ENCODE results near the gene TAF1B.

The TAF1B gene

DNA sequence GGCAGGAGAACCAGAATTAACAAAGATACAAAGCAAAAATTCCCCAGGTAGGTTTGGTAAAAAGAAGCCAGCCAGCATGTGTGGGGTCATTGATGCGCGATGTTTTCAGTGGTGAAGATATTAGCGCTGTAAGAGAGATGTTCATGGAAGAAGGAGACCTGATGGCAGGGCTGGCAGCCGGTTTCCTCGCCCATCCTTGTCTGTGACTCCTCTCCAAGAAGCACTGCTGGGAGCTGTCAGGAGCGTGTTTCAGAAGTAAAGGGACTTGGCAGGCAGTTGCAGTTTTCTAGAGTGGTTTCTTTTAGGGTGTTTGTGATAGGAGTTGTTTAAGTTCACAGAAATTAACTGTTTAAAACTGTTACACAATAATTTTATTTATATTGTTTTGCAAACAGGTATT lies 24.6 kb downstream of the TAF1B start:
- no peak overlapping the region for H3K4me3 ChIP-seq (ENCODE audit: low read length)
- no peak for DNase-seq (ENCODE audit: low read depth, low spot score)

DNA sequence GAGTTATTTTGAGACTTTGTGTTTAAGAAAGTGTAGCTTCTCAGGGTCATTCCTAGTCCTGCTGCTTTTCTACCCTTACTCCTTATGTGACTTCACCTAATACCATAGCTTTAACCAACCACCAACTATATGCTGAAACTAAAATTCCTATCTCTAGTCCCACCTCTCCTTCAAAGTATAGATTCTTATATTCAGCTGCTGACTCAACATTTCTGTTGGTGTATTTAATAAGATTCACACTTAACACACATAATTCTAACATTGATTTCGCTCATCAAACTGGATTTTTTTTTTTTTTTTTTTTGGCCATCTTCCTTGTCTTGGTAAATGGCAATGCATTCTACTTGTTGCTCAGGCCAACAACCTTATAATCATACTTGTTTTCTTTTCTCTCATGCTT lies 30.1 kb downstream of the TAF1B start:
- no peak overlapping the region for H3K4me3 ChIP-seq (ENCODE audit: low read length)
- DNase-seq (ENCODE audit: low read depth, low spot score) = no peak

DNA sequence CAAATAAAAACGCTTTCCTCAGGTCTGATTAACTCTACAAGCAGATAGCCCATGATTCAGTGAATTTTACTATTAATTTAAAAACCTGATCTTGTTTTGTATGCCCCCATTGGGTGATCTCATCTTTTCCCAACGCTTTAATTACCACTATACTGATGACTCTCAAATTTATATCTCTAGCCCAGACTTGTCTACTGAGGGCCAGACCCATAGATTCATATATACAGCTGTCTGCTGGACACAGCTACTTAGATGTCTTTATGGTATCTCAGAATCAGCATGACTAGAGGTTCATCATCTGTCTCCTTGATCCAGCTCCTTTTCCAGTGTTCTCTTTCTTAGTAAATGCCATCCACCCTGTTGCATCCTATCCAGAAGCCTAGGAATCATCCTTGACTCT lies 33.8 kb downstream of the TAF1B start:
- no peak for DNase-seq (ENCODE audit: low read depth, low spot score)
- H3K4me3 ChIP-seq (ENCODE audit: low read length) = no peak overlapping the region

DNA sequence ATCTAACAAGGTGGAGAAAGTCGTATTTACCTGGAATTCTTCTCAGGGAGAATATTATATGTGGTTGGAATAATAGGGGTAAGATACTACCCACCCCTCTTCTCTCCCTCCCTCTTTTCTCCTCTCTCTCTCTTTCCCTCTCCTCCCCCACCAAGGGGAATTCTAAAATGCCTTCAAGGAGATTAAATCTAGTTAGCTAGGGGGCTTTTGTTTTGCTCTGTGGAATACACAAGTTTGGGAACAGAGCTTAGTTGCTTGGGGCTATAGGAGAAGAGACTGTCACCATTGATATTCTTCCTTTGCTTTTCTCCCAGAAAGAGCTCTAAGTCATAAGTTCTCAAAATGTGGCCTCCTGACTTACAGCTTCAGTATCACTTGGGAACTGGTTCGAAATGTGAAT lies 34.5 kb downstream of the TAF1B start:
- DNase-seq (ENCODE audit: low read depth, low spot score) = no peak
- H3K4me3 ChIP-seq (ENCODE audit: low read length) = no peak overlapping the region

DNA sequence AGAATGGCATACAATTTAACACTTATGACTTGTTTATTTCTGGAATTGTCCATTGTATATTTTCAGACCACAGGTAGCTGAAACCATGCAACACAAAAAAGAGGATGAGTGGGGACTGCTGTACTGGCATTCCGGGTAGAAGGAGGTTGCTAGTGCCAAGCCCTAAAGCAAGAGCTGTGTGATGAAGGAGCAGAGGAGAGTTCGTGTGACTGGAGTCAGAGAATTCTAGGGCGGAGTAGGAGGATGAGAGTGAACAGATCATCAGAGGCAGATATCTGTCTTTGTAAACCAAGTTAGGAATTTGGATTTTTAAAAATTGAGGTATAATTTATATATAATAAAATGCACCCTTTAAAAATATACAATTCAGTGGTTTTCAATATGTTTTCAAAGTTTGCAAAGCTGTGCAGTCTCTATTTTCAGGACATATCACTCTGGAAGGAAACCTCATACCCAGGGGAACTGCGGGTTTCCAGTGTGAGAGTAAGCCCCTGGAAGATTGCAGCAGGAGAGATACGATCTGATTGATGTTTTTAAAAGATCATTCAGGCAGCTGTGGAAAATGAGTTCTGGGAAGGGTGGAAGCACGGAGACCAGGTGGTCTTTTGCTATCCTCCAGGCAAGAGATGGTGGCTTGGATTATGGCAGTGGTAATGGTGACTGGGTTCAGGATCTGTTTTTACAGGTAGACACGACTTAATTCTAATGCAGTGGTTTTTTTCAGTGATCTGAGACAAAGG lies 36.4 kb downstream of the TAF1B start:
- no peak for DNase-seq (ENCODE audit: low read depth, low spot score)

DNA sequence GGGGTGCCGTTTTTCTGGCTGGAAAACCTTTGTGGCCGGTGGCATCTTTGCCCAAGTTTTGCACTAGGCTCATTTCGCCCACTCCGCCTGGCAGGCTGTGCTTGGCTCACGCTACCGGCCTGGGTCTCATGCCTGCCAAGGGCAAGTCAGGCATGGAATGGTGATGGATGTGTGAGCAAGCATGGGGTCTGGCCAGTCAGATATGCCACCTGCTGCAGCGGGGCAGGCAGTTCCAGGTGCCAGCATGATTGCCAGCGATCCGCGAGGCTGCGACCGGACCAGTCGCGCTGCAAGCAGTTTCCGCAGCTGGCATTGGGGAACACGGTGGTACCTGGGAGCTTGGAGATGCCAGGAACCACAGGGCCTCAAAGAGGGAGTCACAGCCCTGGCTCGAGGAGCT lies 40.6 kb downstream of the TAF1B start:
- no peak for DNase-seq (ENCODE audit: low read depth, low spot score)
- H3K4me3 ChIP-seq (ENCODE audit: low read length) = no peak overlapping the region

More for the DNA sequence above, 36.4 kb downstream of the TAF1B start:
- H3K4me3 ChIP-seq (ENCODE audit: low read length) = no peak overlapping the region

DNA sequence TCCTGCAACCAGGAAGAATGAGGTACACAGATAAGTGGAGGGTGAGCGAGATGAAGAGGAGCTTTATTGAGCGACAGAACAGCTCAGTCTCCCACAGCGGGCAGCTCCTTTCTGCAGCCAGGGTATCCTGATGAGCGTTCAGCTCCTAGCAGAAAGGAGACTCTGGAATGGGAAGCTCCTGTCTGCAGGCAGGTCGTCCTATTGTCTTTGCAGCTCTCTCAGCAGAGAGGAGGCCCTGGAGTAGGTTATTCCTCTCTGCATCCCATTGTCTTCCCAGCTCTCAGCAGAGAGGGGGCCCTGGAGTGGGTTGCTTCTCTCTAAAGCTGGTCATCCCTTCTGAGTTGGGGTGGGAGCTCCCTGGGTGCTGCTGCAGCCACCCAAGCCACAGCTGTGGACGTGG lies 41.2 kb downstream of the TAF1B start:
- no peak overlapping the region for H3K4me3 ChIP-seq (ENCODE audit: low read length)
- DNase-seq (ENCODE audit: low read depth, low spot score) = no peak

DNA sequence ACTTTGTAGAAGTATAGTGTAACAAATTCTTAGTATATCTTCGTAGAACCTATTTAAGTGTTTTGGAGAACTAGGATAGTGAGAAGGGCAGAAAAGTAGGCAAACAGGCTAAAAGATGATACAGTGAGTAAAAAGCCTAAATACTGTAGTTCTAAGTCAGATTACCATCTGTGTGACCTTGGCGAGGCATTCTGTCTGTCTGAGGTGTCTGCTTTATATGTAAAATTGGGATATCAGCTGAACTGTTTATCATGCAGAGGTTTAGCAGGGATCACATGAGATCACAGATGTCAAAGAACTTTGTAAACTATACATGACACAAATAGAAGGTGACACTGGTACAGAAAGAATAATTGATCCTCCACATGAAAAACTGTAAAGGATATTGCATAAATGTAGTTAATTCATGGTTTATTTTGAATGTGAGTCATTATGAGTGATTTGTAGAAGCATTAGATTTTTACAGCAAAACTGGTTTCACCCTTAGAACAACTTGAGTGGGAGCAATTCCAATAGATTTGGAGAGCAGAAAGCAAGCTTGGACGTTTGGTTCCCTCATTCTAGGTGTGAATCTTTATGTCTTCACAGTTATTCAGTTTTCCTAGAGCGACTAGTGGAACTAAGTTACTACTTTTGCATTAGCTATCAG lies 41.9 kb downstream of the TAF1B start:
- DNase-seq (ENCODE audit: low read depth, low spot score) = no peak
- no peak overlapping the region for H3K4me3 ChIP-seq (ENCODE audit: low read length)

DNA sequence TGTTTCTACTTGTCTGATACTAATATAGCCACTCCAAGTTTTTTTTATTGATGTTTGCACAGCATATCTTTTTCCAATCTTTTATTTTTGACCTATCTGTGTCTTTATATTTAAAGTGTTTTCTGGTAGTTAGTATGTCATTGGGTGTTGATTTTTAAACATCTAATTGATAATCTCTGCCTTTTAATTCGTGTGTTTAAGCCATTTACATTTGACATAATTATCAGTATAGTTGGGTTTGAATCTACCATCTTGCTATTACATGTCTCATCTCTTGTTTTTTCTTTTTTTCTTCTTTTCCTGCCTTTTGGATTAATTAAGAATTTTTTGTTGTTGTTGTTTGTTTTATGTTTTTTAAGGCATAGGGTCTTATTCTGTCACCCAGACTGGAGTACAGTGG lies 44.2 kb downstream of the TAF1B start:
- DNase-seq (ENCODE audit: low read depth, low spot score) = no peak
- H3K4me3 ChIP-seq (ENCODE audit: low read length) = no peak overlapping the region

DNA sequence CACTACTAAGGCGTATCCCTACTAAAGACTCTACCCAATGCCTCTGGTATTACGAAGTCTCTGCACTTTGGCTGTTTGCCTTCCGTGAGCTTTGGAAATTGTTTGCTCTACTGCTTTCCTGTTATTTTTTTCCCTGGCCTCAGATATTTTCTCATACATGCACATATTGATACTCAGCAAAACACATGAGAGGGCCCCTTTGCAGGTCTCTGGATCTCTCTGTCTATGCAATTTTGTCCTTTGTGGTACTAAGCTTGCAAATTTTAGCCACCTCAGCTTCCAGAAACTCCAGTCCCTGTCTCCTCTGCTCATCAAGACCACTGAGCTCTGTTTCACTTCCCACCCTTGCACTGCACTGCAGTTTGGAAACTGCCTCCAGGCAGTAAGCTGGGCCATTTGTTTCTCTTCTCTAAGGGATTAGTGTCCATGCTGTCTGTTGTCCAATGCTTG lies 46.6 kb downstream of the TAF1B start:
- no peak overlapping the region for H3K4me3 ChIP-seq (ENCODE audit: low read length)
- DNase-seq (ENCODE audit: low read depth, low spot score) = no peak

DNA sequence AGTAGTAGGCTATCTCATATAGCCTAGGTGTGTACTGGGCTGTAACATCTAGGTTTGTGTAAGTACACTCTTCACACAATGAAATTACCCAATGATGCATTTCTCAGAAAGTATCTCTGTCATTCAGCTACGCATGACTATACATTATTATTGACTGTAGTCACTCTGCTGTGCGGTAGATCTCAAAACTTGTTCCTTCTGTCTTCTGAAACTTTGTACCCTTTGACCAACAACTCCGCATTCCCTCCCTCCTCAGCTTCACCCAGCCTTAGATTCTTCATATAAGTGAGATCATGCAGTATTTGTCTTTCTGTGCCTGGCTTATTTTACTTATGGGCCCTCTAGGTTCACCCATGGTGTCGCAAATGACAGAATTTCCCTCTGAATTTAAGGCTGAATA lies 49.0 kb downstream of the TAF1B start:
- H3K4me3 ChIP-seq (ENCODE audit: low read length) = no peak overlapping the region
- no peak for DNase-seq (ENCODE audit: low read depth, low spot score)

DNA sequence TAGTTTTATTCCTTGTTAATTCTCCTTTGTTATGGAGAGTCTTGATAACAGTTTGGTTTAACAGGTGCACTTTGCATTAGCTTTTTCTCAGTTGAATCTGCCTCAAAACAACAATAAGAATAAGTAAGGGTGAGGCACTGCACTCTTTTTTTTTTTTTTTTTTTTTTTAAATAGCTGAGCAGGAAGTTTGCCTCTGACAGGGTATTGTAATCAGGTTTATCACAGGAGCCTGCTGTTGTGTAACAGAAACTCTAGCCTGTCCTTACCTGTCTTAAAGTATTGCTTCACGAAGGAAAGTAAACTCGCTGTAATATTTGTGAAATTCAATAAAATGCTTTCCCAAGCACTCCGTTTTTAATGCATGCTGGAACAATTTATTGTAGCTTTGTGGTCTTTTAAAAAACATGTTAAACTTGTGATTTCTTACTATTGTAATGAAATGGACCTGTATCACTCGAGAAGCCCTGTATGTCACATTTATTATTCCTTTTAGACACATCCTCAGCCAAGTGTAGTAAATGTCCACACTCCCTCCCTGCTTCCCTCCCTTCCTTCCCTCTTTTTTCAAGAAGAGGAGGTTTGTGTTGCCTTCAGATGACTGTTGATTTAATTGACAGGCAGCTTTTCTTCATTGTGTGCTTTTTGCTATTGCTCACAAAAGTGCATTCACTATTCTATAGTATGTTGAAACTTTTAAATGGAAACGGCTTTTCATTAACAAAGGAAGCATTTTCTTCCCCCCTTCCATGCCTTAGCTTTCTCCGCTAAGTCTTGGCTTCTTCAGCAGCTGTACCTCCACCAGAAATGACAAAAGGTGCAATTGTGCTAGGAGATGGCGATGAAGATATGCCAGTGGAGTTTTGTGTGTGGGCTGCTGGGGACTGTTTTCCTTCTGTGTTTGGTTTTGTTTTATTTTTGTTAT lies 52.7 kb downstream of the TAF1B start:
- peak; percentile 7 for DNase-seq (ENCODE audit: low read depth, low spot score)

DNA sequence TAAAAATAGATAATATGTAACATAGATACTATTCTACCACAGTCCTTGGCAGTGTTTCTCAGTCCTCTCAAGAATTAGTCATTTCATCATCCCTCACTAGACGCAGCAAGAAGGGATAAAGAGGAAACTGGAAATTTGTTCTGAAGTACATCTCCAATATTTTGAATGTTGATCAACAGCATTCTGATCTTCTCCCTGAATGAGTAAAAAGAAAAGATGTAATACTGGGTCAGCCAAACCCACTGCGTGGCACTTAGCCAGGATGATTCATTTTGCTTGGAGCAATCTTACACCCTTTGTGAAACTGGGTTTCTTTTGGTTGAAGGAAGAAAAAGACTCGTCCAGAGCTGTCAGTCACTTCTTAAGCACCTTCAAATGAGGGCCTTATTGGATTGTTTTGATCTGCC lies 54.1 kb downstream of the TAF1B start:
- H3K4me3 ChIP-seq (ENCODE audit: low read length) = no peak overlapping the region
- no peak for DNase-seq (ENCODE audit: low read depth, low spot score)

More for the DNA sequence above, 52.7 kb downstream of the TAF1B start:
- no peak overlapping the region for H3K4me3 ChIP-seq (ENCODE audit: low read length)

DNA sequence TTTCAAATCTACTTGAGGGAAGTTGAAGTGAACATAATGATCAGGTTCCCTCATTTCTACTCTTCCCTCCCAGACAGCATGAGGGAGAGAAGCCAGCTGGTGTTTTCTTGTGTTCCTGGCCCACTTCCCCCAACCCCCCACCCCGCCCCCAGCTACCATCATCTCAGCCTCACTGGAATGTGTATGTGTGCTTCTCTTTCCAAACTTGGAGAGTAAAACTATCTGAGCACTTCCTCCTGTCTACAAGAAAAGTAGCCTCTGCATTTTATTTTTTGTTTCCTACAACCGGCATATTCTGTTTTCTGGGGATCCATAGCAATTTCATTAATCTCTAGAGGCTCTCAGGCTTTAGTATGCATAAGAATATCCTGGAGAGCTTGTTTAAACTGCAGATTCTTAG lies 54.6 kb downstream of the TAF1B start:
- H3K4me3 ChIP-seq (ENCODE audit: low read length) = no peak overlapping the region
- no peak for DNase-seq (ENCODE audit: low read depth, low spot score)

DNA sequence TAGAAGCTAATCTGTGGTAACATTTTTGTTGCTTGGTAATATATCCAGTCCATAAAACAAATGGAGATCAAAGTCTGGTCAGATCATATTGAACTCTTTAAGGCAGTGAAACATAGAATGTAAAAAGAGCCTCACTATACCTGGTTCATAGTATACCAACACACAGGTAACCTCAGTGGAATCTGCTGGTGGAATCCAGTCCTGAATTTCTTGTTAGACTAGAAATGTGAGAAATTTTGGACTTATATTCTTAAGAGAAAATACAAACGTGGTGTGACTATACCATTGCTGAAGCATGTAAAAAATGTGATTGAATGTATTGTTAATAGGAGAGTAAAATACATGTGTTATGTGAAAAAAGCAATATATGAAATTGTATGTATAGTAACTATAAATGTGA lies 62.1 kb downstream of the TAF1B start:
- DNase-seq (ENCODE audit: low read depth, low spot score) = no peak
- no peak overlapping the region for H3K4me3 ChIP-seq (ENCODE audit: low read length)

DNA sequence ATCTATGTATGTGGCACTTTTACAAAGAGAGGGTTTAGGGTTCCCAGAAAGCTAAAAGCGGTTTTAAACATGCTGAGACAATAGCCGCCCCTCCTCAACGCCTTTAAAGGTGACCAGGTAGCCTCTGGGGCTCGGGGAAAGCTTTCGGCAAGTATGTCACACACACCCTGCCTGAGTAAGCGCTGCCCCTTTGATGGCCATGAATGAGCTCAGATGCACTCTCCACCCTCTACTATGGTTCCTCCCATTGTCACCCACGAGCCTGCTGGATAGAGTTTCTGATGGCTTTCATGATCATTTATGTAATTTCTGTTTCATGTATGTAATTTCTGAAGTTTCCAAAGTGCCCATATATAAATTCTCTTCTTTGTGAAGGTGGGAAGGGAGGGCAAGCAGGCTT lies 64.1 kb downstream of the TAF1B start:
- DNase-seq (ENCODE audit: low read depth, low spot score) = no peak

DNA sequence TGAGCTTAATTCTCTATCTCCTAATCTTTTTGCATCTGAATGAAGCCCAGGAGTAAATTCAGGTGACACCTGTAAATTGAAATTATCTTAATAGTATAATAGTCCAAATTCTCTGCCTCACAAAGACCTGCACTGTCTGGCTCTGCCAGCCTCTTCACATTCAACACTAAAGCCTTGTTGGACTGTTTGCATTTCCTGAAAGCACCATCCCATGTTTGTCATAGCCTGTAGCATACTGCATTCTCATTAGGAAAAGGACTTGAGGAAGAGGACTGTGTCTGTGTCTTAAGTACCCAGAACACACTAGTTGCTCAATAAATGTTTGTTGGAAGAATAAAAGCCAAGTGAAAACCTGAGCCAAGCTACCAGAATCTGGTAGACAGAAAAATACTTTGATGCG lies 65.4 kb downstream of the TAF1B start:
- no peak overlapping the region for H3K4me3 ChIP-seq (ENCODE audit: low read length)
- DNase-seq (ENCODE audit: low read depth, low spot score) = no peak

More for the DNA sequence above, 64.1 kb downstream of the TAF1B start:
- no peak overlapping the region for H3K4me3 ChIP-seq (ENCODE audit: low read length)

DNA sequence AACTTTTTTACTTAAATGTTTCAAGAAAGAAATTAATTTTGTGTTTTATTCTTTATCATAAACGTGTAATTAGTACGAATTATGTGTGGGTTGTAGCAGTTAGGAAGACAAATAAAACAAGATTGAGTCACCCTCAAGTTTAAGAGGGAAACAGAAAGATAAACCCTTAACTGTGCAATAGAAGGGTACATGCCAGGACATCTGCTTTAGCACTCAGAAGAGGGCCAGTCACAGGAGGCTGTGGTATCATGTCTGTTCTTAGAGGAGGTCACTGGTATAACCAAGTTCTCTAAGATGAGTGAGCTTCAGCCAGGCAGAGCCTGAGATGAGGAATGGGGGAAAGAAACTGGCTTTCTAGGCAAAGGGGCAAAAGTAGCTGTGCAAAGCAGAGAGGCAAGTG lies 65.8 kb downstream of the TAF1B start:
- no peak for DNase-seq (ENCODE audit: low read depth, low spot score)
- H3K4me3 ChIP-seq (ENCODE audit: low read length) = no peak overlapping the region

DNA sequence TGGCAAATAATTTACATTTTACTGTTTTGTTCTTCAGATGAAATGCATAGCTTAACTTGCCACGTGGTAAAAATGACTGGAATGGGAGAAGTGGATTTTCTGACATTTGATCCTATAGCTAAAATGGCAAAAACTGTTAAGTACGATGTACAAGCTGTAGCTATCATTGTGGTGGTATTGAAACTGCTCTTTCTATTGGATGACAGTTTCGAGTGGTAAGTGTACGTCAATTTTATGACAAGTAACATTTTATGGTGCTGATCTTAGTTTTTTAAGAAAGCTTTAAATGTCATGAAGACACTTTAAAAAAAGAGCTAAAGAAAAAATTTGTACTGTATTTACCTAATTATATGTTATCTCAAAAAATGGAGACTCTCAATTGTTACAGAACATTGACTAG lies 67.4 kb downstream of the TAF1B start:
- DNase-seq (ENCODE audit: low read depth, low spot score) = no peak
- no peak overlapping the region for H3K4me3 ChIP-seq (ENCODE audit: low read length)

DNA sequence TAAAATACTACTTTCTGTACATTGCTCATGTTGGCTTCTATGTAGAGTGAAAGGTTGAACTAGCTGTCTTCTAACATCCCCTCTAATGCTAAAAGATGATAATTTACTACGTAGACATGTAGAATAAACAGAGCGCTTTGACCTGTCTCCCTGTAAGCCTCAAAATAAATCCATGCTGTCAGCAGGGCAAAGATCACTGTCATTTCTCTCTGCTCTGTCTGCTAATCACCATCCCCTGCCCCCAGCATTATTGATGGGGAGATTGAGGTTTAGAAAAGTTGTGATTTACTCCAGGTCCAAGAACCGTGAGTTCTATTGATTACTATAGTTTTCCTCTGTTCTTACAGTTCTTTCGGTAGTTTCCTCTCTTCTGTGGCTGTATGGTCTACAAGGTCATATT lies 69.2 kb downstream of the TAF1B start:
- no peak overlapping the region for H3K4me3 ChIP-seq (ENCODE audit: low read length)
- no peak for DNase-seq (ENCODE audit: low read depth, low spot score)

Data from Jurkat, Clone E6-1 (cell line).